GM18909 (cell line): Measurements from ENCODE around the gene PGC.

Source experiments
- ATAC-seq: cut with Tn5 transposase; IDR thresholded peaks from one replicate; pipeline ENCODE4 v1.9.1; 2021; ENCODE audit warnings: mild to moderate bottlenecking; ENCODE audit not compliant: unreplicated experiment, poor library complexity

The PGC gene

DNA sequence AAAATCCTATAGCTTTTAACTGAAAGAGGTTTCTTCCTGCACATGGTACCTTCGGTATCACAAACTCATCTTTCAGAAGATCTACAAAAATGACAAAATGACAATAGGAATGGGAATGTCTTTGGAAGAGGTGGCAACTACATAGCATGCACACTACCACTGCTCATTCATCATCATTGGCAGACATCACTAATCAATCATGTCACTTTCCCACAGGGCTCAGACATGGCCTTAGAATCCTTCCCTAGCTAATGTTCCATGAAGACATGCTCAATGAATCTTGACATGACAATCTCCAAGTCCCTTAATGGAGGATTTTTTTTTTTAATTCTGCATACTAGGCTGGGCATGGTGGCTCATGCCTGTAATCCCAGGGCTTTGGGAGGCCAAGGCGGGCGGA lies 3.2 kb upstream of the PGC start:
- no peak for ATAC-seq

DNA sequence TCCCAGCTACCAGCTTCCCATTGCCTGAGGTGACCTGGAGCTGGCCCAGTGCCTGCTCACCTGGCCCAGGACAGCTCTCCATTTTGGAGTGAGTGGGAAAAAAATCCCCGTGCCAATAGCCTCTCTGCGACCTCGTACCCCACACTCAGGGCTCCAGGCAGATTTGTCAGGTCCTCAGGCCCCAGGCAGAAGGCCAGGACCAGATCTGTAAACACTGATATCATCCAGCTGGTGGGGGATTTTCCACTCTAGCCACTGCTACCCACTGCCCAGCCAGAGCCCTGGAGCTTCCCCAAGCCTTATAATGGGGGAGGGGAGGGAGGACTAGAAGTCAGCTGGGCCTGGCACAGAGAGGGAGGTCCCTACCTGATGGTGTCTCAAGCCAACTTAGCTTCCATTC lies 1.3 kb upstream of the PGC start:
- ATAC-seq: no peak

DNA sequence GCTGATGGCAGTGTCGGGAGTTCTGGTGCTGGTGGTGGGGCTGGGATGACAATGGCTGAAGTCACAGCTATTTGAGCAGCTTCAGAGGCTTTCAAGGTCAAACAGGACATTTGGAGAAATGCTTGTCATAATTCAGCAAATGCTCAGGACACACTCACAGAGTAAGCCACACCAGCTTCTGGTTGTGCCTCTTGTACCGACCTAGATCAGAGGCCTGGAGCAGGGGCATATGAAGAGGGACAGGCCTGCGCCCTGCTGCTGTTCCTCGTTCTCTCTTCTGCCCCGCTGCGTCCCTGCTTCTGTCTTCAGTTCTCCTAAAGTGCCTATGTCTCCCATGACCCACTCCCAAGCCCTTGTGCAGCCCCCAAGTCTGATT lies 893 bp upstream of the PGC start:
- no peak for ATAC-seq

DNA sequence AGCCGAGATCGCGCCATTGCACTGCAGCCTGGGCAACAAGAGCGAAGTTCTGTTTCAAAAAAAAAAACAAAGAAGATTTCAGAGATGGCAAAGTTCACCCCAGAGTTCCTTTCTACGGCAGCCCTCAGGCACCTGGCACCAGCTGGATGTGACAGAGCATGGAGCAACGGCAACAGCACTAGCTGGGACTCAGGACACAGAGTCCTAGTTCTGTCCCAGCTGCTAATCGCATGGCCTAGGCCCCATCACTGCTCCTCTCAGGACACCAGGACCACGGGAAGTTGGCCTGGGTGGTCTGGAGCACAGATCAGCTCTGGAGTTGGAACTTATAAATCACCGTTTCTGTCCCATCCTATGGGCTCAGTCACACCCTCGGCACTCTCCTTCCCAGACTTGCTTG lies 1.1 kb downstream of the PGC start:
- ATAC-seq: no peak

DNA sequence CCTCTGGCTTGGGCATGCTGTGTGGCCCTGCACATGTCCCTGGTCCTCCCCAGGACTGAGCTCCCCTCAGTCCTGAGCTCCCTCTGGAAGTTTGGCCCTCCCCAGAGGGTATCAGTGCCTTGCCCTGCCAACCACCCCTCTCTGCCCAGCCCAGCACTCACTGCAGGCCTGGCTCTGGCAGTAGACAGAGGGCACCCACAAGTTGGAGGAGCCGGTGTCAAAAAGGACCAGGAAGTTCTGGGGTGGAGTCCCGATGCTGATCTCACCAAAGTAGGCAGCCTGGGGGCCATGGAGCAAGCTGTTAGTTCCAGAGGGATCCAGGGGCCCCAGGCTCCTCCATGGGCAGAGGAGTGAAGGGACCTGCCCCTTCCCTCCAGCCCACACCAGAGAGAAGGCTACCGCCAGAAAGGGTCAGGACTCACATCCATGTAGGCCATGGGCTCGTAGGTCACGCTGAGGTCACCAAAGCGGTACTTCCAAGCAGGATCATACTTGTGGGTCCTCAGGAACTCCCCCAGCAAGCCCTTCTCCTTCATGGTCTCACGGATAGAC lies 2.9 kb downstream of the PGC start:
- ATAC-seq: no peak

DNA sequence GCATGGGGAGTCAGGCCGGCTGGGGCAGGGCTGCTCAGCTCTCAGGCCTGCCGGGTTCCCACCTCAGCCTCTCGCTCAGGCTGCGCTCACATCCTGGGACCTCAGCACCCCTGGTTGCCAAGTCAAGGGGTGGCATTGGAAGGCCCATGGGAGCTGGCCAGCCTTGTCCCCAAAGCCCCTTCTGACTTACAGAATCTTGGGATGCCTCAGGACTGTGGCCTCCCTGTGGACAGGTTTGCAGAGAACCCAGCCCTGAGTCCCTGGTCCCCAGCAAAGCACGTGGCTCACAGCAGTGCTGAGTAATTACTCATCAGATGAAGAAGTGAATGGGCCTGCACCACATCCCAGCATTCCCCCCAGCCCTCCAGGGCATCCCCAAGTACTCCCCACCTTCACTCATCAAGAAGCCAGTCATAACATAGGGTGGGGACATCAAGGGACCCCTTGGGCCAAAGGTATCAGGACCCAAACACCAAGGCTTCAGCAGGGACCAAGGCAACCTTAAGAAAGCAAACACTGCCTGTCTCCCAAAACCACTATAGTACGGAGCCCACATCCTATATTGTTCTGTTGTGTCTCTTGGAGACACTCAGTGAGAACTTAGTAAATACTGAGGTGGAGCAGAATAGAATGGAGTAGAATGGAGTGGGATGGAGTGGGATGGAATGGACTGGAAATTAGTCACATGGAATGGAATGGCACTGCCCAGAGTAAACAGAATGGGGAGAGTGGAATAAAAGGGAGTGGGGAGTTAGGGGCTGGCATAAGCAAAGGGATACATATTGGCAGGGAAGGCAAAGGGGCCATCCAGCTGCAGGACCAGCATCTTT lies 3.6 kb downstream of the PGC start:
- no peak for ATAC-seq

DNA sequence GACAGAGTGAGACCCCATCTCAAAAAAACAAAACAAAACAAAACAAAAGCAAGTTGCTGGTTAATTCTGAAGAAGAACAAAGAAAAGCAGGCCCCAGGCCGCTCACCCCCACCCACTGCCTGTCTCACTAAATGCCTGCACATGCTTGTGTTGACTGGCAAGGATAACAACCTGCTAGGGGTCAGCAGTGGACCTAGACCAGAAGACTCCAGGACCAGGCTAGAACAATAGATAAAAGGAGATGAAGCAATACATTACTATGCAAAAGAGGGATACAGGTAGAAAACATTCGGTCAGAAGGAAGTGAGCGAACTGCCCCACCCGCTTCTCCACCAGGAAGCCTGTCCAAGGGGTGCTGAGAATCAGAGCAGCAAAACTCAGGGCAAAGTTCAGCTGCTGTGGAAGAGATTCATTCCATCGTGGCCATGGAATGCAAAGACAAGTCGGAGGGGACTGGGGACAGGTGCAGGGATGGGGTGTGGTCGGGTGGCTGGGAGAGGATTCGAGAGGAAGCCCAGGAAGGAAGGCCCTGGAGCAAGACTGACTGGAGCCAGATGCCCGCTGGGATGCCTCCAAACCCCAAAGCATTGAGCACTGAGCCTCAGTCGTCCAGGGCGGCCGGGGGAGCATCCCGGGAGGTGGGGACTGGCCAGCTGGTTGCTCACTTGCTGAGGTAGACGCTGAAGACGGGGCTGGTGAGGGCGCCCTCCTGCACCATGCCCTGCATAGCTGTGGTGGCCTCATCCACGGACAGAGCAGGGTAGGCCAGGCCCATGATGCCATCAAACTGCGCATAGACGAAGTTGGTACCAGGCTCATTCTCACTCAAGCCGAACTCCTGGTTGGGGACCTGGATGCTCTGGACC lies 5.3 kb downstream of the PGC start:
- ATAC-seq: no peak

DNA sequence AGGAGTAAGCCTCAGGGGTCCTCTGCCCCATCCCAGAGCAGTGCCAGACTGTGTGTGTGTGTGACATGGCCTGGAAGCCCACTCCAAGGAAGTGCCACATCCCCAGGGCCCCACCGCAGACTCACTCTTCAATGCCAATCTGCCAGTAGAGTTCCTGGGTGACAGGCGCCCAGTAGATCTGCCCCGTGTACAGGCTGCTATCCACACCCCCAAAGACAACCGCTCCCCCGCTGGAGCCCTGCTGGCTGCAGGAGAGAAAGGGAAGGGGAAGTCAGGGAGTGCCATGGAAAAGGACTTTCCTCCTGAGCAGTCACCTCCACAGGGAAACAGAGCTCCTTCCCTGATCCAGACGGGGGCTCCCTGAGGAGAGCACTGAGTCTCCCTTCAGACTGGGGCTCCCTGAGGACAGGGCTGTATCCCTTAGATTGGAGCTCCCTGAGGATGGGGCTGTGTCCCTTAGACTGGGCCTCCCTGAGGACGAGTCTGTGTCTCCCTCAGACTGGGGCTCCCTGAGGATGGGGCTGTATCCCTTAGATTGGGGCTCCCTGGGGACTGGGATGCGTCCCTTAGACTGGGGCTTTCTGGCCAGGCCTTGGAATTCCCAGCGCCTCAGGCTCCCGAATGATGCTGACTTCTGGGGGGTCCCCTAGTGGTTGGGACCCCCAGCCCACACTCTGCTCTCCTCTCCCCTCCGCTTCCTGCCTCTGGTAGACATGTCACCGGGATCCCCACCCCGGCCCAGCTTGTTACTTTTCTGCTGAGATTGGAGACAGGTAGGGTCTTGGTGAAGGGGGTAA lies 6.6 kb downstream of the PGC start:
- no peak for ATAC-seq

DNA sequence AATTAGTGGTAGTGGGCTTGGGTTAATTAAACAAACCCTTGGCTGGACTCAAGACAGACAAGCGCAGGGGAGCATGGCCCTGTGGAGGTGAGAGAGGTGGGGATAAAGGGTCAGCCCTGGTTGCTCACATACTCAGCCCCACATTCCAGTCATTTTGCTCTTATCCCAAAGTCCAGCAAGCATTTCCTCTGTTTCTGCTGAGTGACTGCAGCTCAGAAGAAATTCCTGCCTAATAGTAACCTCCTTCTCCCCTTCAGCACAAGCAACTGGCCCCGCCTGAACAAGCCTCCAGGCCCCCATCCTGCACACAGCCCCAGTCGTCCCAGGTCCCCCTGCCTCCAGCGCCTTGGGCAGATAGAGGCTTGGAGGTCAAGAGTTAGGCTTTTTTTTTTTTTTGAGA lies 8.2 kb downstream of the PGC start:
- ATAC-seq: no peak

DNA sequence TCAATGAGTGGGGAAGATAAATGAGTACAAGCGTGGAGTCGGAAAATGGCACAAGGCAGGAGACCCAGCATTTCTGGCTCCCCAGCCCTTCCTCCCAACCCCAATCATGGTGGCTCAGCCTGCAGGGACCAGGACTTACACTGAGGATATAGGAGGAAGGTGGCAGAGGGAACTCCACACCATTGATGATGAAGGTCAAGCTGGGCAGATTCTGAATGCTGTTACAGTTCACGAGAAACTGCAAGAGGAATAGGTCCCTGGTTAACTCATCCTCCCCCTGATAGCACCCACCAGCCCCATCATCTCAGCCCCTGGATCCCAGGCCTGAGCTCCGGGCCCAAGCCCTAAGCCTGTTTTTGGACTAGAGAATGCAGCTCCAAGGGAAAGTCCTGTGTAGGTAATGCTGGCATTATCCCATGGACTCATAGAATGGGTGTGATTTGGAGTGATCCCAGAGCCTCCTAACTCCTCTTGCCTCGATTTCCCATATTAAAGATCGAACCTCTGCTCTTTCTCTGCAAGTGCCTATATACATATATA lies 9.5 kb downstream of the PGC start:
- ATAC-seq: no peak

DNA sequence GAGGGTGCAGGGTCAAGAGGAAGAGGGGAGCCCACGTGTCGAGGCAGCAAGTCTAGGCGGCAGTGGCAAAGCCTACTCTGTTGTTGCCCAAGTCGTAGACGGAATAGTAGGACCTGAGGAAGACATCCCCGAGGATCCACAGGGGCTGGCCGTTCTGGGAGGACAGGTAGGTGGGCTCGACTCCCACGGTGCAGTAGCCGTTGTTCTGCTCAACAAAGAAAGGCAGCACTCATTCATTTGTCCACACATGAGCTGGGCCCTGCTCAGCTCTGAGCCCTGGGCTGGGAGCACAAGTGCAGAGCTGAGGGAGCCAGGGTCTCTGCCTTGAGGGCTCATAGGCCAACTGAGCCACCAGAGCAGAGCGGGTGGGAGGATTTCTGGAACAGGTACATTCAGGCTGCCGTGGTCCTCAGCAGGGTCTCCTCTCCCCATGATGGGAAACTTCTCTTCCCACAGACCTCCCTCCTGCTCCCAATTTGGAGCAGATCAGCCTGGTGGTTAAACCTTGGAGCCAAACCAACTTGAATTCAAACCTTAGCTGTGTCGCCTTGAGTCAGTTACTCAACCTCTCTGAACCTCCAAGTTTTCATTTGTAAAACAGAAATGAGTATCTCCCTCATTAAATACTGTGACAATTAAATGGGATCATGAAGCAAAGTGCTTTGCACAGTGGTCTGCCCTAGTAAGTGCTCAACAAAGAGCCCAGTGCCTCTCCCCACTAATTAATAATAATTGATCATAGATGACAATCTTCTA lies 10.2 kb downstream of the PGC start:
- ATAC-seq: no peak

DNA sequence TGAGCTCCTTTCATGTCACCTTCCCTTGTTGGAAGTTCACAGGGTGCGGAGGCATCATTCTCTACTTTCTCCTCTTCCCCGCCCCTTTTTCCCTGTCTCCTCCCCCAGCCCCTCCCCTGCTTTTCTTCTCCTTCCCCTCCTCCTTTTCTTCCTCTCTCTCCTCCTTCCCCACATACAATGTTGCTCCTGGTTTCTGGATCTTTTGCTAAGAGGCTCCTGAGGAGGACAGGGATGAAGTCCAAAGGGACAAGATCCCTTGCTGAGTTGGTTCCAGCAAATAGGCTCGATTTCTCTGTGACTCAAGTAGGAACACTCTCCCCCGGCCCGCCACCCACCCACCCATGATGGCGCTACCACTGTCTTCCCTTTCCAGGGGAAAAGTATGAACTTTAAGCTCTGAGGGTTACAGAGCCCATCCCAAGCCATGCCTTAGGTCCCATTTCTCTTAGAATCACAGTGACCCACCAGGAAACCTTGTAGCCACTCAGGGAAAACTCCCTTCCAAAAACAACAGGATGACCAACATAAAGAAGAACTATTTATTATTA lies 10.9 kb downstream of the PGC start:
- no peak for ATAC-seq

DNA sequence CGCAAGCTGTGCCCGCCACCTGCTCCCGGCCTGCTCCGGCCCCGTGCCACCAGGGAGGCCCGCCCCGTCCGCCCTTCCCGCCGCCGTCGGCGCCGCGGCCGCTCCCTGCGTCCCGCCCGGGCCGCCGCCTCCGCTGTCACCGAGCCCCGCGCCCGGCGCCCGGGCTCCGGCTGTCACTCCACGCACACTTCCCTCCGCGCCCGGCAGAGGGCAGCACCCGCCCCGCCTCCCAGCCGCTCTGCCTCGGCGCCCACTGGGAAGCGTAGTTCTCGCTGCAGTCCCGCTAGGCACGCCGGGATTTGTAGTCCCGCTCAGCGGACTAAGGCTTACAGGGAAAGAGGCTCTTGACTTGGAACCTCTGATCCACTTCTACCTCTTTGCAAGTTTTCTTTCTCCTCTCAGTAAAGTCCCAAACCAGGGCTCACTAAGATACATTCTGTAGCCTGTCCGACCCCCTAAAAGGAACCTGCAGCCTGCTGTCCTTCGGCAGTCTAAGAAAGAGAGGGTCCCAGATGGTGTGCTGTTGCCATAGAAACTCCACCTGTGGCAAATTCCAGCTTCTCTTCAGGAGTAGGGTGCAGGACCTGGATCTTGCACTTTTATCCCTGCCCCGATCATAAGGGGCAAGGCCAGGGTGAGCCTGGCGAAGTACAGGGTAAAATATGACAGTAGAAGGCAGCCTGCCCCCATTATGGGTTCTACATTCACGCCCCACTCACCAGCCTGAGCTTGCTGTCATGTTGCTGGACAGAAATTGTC lies 11.6 kb downstream of the PGC start, which contains the start of gene TFEB:
TSS of gene TFEB (minus strand) at position 182 of the 759 bp plus-strand sequence. CDS start 44,395 bp downstream, outside the sequence.
- ATAC-seq: peak; percentile 59

DNA sequence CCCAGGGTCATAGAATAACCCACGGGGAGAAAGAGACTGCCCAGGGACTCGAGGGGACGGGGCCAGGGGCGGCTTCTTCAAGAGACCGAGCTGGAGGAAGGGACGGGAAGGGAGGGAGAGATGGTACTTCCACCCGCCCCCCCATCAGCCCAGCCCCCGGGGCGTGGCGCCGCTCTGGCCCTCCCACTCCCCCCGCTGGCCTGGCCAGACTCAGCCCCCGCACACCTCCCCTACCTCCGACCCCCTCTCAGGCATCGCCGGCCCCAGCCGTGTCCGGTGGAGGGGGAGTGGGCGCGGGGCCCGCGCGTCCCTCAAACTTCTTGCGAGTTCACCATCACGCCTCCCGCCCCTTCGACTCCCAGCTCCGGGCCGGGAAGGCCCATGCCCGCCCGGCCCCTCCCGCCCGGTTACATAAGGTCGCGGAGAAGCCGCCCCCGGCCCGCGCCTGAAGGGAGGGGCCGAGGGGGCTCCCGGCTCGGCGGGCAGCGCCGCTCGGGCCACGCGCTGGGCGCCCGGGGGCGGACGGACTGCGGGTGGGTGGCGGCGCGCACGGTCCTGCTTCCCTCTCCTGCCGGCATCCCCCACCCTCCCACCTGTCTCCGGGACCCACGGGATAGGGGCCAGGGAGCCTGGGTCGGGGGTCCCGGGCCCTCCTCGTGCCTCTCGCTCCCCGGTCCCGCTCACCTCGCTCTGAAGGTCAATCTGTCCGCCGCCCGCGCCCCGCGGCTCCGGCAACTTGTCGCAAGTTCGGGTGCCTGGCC lies 12.4 kb downstream of the PGC start:
- ATAC-seq: peak; percentile 18

DNA sequence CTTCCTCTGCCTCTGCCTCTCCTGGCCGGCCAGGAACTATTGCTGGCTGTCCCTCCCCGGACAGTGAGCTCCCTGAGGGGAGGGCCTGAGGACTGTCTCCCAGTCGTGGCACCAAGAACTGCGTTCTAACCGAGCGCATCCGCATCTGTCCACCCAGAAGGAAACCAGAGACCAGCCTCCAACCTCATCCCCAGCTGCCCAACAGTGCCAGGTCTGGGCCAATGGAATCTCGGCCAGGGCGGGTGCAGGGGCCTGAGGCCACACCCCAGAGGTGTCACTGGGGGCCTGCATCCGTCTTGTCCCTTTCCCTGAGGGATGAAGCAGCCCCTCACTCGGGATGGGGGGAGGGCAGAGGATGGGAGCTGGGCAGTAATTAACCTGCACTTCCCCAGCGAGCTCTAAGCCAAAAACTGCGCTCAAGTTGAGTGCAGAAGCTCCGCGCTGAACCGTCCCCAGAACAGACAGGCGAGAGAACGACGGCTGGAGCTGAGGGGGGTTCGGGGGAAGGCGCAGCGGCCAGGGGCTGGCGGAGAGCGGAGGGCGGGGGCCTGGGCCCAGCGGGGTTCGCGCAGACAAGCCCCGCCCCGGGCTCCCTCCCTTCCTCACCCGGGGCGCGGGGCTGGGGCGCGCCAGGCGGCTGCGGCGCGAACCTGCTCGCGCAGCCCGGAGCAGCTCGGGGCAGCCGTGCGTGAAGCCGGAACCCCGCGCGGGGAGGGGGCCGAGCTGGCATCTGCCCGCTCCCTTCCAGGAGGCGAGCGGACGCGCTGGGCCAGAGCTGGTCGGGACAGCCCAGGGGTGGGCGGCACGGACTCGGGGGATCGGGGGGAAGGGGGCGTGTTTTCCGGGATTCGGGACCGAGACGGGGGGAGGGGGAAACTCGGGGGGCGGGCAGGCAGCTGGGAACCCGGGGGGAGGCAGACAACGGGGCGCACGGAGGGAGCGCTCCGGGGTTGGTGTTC lies 13.2 kb downstream of the PGC start:
- ATAC-seq: peak; percentile 50

DNA sequence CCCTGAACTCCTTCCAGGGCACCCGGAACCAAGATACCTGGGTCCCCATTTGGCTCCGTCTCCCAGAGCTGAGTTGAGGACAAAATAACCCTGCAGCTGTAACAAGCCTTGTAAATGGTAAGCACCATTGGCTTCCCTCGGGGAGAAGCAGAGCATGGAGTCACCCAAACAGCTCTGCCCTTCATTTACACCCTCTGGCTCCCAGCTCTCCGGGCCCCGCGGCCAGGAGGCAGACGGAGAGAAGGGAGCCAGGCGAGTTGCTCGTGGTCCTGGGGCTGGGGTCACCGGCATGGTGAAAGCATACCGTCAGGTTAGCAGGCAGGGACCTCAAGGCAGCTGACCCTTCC lies 13.9 kb downstream of the PGC start:
- no peak for ATAC-seq
